GM12891 (cell line): ENCODE results near the gene TBC1D22A.

Source experiments
- POLR2A ChIP-seq: IDR thresholded peaks from 2 replicates; pipeline ENCODE4 v1.6.1; 2011; ENCODE audit warnings: low read depth, low read length, control low read depth
- SPI1 ChIP-seq: IDR thresholded peaks from 2 replicates; pipeline ENCODE4 v1.6.1; 2011; ENCODE audit warnings: low read depth, low read length, control low read depth
- TAF1 ChIP-seq: IDR thresholded peaks from 2 replicates; pipeline ENCODE4 v1.6.1; 2011; ENCODE audit warnings: low read depth, low read length, control low read depth

GRCh38 chr22:47157093-47157420, 394.6 kb downstream of the TBC1D22A start:
- TF ChIP-seq POLR2A, result no peak
- TF ChIP-seq TAF1, result no peak
- no peak for TF ChIP-seq SPI1
